Measurements from ENCODE around the gene SEC23A.

DNA sequence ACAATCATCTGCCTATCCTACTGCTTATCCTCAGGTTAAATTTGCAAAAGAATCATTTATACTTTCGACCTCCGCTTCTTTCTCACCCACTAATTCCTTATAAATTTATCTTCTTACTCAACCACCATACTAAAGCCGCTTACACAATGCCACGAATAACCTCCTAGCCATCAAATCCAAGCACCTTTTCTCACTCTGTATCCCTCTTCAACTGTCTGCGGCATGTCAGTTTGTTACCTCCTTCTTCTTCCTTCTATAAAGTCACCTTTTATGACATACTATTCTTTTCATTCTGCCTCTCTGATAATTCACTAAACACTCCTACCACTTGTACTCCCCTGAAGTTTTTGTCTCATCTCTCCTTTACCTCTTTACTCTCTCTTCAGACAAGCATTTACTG, 66.3 kb downstream of the SEC23A start:
- TF ChIP-seq, protein P1, sequence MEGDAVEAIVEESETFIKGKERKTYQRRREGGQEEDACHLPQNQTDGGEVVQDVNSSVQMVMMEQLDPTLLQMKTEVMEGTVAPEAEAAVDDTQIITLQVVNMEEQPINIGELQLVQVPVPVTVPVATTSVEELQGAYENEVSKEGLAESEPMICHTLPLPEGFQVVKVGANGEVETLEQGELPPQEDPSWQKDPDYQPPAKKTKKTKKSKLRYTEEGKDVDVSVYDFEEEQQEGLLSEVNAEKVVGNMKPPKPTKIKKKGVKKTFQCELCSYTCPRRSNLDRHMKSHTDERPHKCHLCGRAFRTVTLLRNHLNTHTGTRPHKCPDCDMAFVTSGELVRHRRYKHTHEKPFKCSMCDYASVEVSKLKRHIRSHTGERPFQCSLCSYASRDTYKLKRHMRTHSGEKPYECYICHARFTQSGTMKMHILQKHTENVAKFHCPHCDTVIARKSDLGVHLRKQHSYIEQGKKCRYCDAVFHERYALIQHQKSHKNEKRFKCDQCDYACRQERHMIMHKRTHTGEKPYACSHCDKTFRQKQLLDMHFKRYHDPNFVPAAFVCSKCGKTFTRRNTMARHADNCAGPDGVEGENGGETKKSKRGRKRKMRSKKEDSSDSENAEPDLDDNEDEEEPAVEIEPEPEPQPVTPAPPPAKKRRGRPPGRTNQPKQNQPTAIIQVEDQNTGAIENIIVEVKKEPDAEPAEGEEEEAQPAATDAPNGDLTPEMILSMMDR (IDR thresholded peaks at IDR 0.05; ENCODE audit: low read depth, low read length, poor library complexity, severe bottlenecking): no peak
- no peak for TF ChIP-seq EZH2phosphoT487 (IDR thresholded peaks at IDR 0.05; ENCODE audit: borderline replicate concordance, low read length)

Measured in DOHH2 (cell line).